WTC11 (cell line): ENCODE results near the gene PLP2. TPM values are rescaled to one million over a fixed set of nuclear protein-coding genes. Genes with fewer than 3 reads are reported as not detected.
A peak's percentile ranks its signal among the peaks of the same experiment; 100 is the strongest.

Experiments
- ATAC-seq: fragments of 200-7000 bp; cut with Tn5 transposase; 2 replicates; pipeline ENCODE4 v1.10.0; 2021; ENCODE audit warnings: mild to moderate bottlenecking, moderate library complexity
- CTCF ChIA-PET: fragments of 300-600 bp; sonication (Branson Sonifier 250); formaldehyde crosslinking; loops from one replicate; lab custom pipeline; 2021; ENCODE audit warnings: antibody characterized with exemption; lab: Charles Lee
- POLR2A ChIA-PET: fragments of 350-600 bp; sonication (Branson Sonifier 250); formaldehyde crosslinking; loops from one replicate; lab custom pipeline; 2021; ENCODE audit warnings: antibody characterized with exemption; lab: Charles Lee
- DNase-seq: peaks from one replicate; pipeline ENCODE4 v3.0.0; 2021; ENCODE audit warnings: low spot score
- H3K27ac Mint-ChIP-seq: 2 replicates; pipeline ENCODE4 v1.8.0; 2021; ENCODE audit warnings: mixed read lengths
- H3K27me3 Mint-ChIP-seq: 2 replicates; pipeline ENCODE4 v1.8.0; 2021; ENCODE audit warnings: low read depth, mild to moderate bottlenecking, moderate library complexity, mixed read lengths
- H3K36me3 Mint-ChIP-seq: 2 replicates; pipeline ENCODE4 v1.8.0; 2021; ENCODE audit warnings: mixed read lengths
- H3K4me1 Mint-ChIP-seq: 2 replicates; pipeline ENCODE4 v1.8.0; 2022; ENCODE audit warnings: mixed read lengths
- H3K4me3 Mint-ChIP-seq: 2 replicates; pipeline ENCODE4 v1.8.0; 2021; ENCODE audit warnings: mild to moderate bottlenecking, moderate library complexity, mixed read lengths
- H3K9me3 Mint-ChIP-seq: 2 replicates; pipeline ENCODE4 v1.8.0; 2021; ENCODE audit warnings: mixed read lengths
- ATF1 ChIP-seq: sonication (generic); formaldehyde crosslinking; IDR thresholded peaks from 2 replicates; pipeline ENCODE4 v1.8.1; 2023; ENCODE audit warnings: mild to moderate bottlenecking, moderate library complexity, missing genetic modification reagents
- CREB1 ChIP-seq: sonication (generic); formaldehyde crosslinking; IDR thresholded peaks from 2 replicates; pipeline ENCODE4 v1.8.0; 2023; ENCODE audit warnings: mild to moderate bottlenecking, missing genetic modification reagents
- NFATC4 ChIP-seq: fragments of 250-450 bp; sonication (Bioruptor Pico); IDR thresholded peaks from 2 replicates; pipeline ENCODE4 v1.9.0; 2021; ENCODE audit warnings: mild to moderate bottlenecking
- NFYB ChIP-seq: sonication (generic); formaldehyde crosslinking; conservative IDR thresholded peaks from 2 replicates; pipeline ENCODE4 v1.8.0; 2022; ENCODE audit warnings: low read depth, missing genetic modification reagents
- NR2C2 ChIP-seq: sonication (generic); formaldehyde crosslinking; IDR thresholded peaks from 2 replicates; pipeline ENCODE4 v1.8.0; 2022; ENCODE audit warnings: mild to moderate bottlenecking, missing genetic modification reagents
- OVOL2 ChIP-seq: fragments of 250-450 bp; sonication (Bioruptor Pico); IDR thresholded peaks from 2 replicates; pipeline ENCODE4 v1.9.0; 2021; ENCODE audit warnings: mild to moderate bottlenecking, borderline replicate concordance
- SP1 ChIP-seq: sonication (generic); formaldehyde crosslinking; conservative IDR thresholded peaks from 2 replicates; pipeline ENCODE4 v1.8.1; 2022; ENCODE audit warnings: missing genetic modification reagents
- TP53 ChIP-seq: sonication (generic); formaldehyde crosslinking; IDR thresholded peaks from 2 replicates; pipeline ENCODE4 v1.8.1; 2023; ENCODE audit warnings: mild to moderate bottlenecking, missing genetic modification reagents
- ZNF263 ChIP-seq: sonication (generic); formaldehyde crosslinking; IDR thresholded peaks from 2 replicates; pipeline ENCODE4 v1.8.1; 2022; ENCODE audit warnings: low read depth, mild to moderate bottlenecking, moderate library complexity, missing genetic modification reagents
- ZNF671 ChIP-seq: fragments of 250-450 bp; sonication (Bioruptor Pico); IDR thresholded peaks from 2 replicates; pipeline ENCODE4 v1.8.0; 2021; ENCODE audit warnings: mild to moderate bottlenecking
- total RNA-seq: library from RNA; stranded (reverse); gene quantifications from 3 replicates; pipeline ENCODE4 v1.2.3, GENCODE V29; 2021
- TF ChIP-seq, protein P1 (sequence below): fragments of 200-600 bp; IDR thresholded peaks from 2 replicates; pipeline ENCODE4 v1.8.0; 2022; ENCODE audit warnings: antibody characterized with exemption
- TF ChIP-seq, protein P2 (sequence below): sonication (generic); formaldehyde crosslinking; IDR thresholded peaks from 2 replicates; pipeline ENCODE4 v1.8.1; 2022; ENCODE audit warnings: low read depth, missing genetic modification reagents, borderline replicate concordance
- TF ChIP-seq, protein P3 (sequence below): sonication (generic); formaldehyde crosslinking; conservative IDR thresholded peaks from 2 replicates; pipeline ENCODE4 v1.8.1; 2022; ENCODE audit warnings: mild to moderate bottlenecking, missing genetic modification reagents
- TF ChIP-seq, protein P4 (sequence below): sonication (generic); formaldehyde crosslinking; IDR thresholded peaks from 2 replicates; pipeline ENCODE4 v1.8.0; 2022; ENCODE audit warnings: mild to moderate bottlenecking, missing genetic modification reagents
- TF ChIP-seq, protein P5 (sequence below): fragments of 250-450 bp; sonication (Bioruptor Pico); IDR thresholded peaks from 2 replicates; pipeline ENCODE4 v2.1.2; 2022; ENCODE audit warnings: mild to moderate bottlenecking, moderate library complexity
- TF ChIP-seq, protein P6 (sequence below): sonication (generic); formaldehyde crosslinking; IDR thresholded peaks from 2 replicates; pipeline ENCODE4 v1.8.0; 2023; ENCODE audit warnings: missing genetic modification reagents
- TF ChIP-seq, protein P7 (sequence below): sonication (generic); formaldehyde crosslinking; IDR thresholded peaks from 2 replicates; pipeline ENCODE4 v1.8.1; 2023; ENCODE audit warnings: mild to moderate bottlenecking, moderate library complexity, missing genetic modification reagents

Gene PLP2
- total RNA-seq, 1 experiment from 2014 or later, result 12.4 TPM

DNA sequence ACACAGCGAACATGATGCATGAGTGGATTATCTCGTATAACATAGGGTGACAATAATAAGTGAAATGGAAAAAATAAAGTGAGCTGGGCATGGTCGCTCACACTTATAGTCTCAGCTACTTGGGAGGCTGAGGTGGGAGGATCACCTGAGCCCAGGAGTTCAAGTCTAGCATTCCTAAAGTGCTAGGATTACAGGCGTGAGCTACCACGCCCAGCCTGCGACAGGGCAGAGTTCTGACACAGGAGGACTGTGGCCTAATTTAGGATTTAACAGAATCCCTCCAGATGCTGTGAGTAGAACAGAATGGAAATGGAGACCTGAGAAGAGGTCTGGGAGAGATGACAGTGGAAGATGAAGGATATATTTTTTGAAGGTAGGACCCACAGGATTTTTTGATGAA lies 17.9 kb downstream of the PLP2 start:
- ChIA-PET POLR2A (no interaction called here), CTCF (no interaction called here)
- peaks cover 32% of the 10 kb centered on the region for H3K4me1 Mint-ChIP-seq
- no peak for DNase-seq
- no peak for ATAC-seq
- no peaks in the 10 kb centered on the region for H3K36me3 Mint-ChIP-seq
- no peaks in the 10 kb centered on the region for H3K9me3 Mint-ChIP-seq
- H3K27ac Mint-ChIP-seq, result no peak overlapping the region
- no peaks in the 10 kb centered on the region; the same call in 1 of the 2 replicates for H3K27me3 Mint-ChIP-seq
- peak overlapping the region; percentile 83 for H3K4me3 Mint-ChIP-seq
- TF ChIP-seq NFYB (no peak), ATF1 (no peak), NR2C2 (CRISPR knock-in tag) (no peak), CREB1 (no peak)
- TF ChIP-seq, protein P1, sequence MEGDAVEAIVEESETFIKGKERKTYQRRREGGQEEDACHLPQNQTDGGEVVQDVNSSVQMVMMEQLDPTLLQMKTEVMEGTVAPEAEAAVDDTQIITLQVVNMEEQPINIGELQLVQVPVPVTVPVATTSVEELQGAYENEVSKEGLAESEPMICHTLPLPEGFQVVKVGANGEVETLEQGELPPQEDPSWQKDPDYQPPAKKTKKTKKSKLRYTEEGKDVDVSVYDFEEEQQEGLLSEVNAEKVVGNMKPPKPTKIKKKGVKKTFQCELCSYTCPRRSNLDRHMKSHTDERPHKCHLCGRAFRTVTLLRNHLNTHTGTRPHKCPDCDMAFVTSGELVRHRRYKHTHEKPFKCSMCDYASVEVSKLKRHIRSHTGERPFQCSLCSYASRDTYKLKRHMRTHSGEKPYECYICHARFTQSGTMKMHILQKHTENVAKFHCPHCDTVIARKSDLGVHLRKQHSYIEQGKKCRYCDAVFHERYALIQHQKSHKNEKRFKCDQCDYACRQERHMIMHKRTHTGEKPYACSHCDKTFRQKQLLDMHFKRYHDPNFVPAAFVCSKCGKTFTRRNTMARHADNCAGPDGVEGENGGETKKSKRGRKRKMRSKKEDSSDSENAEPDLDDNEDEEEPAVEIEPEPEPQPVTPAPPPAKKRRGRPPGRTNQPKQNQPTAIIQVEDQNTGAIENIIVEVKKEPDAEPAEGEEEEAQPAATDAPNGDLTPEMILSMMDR, result no peak
- TF ChIP-seq, protein P2, sequence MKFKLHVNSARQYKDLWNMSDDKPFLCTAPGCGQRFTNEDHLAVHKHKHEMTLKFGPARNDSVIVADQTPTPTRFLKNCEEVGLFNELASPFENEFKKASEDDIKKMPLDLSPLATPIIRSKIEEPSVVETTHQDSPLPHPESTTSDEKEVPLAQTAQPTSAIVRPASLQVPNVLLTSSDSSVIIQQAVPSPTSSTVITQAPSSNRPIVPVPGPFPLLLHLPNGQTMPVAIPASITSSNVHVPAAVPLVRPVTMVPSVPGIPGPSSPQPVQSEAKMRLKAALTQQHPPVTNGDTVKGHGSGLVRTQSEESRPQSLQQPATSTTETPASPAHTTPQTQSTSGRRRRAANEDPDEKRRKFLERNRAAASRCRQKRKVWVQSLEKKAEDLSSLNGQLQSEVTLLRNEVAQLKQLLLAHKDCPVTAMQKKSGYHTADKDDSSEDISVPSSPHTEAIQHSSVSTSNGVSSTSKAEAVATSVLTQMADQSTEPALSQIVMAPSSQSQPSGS (CRISPR knock-in tag), result no peak
- TF ChIP-seq, protein P3, sequence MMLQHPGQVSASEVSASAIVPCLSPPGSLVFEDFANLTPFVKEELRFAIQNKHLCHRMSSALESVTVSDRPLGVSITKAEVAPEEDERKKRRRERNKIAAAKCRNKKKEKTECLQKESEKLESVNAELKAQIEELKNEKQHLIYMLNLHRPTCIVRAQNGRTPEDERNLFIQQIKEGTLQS (CRISPR knock-in tag), result no peak

DNA sequence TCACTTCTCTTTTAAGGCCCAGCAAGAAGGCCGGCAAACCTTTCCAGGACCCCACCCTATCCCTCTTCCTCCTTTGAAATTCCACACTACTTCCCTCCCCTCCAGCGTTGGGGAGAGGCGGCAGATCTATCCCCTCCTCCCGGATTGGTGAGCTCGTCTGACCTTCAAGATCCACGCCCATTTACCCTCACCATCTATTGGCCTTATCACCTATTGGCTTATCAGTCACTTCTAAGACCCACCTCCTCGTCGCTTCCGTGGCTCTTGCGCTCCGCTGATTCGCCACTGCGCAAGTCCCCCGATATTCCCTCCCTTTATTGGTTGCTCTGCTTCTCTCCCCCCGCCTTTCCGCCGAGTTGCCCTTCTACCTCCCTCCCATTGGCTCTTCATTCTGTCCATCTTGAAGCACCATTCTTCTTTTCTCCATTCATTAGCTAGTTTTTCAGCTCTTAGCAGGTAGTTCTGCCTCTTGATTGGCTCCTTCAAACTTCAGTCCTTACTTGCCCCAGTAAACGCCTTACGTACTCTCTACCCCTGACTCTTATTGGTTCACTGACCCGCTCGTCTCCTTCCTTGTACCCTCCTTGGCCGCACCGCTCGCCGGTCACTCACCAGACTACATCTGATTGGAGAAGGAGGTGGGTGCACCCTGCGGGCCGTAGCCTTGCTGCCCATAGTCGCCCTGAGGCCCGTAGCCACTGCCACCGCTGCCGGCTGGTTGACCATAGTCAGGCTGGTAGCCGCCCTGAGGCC lies 19.3 kb downstream of the PLP2 start:
- no peaks in the 10 kb centered on the region for H3K36me3 Mint-ChIP-seq
- ChIA-PET CTCF (interaction anchor here (0.7 to 1.7 kb wide), 16 partner anchors 14 to 101 kb away, joined by 3 to 13 read pairs (median 4); partner anchors contain the start of gene CCDC22), POLR2A (interaction anchor here (0.5 to 1.5 kb wide), 6 partner anchors 18 to 121 kb away, joined by 3 to 4 read pairs (median 4); no protein-coding TSS in a partner anchor)
- no peaks in the 10 kb centered on the region; the same call in 1 of the 2 replicates for H3K27me3 Mint-ChIP-seq
- ATAC-seq (peak; percentile 89), DNase-seq (peak; percentile 81)
- peak overlapping the region; percentile 83 for H3K4me3 Mint-ChIP-seq
- H3K4me1 Mint-ChIP-seq, result peaks cover 32% of the 10 kb centered on the region
- TF ChIP-seq ZNF671 (CRISPR knock-in tag) (no peak), NFYB (peak; percentile 82), SP1 (CRISPR knock-in tag) (peak; percentile 53), NFATC4 (CRISPR knock-in tag) (no peak), TP53 (CRISPR knock-in tag) (no peak), ZNF263 (no peak)
- TF ChIP-seq, protein P4, sequence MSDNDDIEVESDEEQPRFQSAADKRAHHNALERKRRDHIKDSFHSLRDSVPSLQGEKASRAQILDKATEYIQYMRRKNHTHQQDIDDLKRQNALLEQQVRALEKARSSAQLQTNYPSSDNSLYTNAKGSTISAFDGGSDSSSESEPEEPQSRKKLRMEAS (CRISPR knock-in tag), result no peak
- TF ChIP-seq, protein P5, sequence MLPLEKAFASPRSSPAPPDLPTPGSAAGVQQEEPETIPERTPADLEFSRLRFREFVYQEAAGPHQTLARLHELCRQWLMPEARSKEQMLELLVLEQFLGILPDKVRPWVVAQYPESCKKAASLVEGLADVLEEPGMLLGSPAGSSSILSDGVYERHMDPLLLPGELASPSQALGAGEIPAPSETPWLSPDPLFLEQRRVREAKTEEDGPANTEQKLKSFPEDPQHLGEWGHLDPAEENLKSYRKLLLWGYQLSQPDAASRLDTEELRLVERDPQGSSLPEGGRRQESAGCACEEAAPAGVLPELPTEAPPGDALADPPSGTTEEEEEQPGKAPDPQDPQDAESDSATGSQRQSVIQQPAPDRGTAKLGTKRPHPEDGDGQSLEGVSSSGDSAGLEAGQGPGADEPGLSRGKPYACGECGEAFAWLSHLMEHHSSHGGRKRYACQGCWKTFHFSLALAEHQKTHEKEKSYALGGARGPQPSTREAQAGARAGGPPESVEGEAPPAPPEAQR (CRISPR knock-in tag), result no peak
- TF ChIP-seq, protein P6, sequence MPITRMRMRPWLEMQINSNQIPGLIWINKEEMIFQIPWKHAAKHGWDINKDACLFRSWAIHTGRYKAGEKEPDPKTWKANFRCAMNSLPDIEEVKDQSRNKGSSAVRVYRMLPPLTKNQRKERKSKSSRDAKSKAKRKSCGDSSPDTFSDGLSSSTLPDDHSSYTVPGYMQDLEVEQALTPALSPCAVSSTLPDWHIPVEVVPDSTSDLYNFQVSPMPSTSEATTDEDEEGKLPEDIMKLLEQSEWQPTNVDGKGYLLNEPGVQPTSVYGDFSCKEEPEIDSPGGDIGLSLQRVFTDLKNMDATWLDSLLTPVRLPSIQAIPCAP (CRISPR knock-in tag), result no peak
- peak overlapping the region; percentile 84 for H3K27ac Mint-ChIP-seq
- H3K9me3 Mint-ChIP-seq, result no peaks in the 10 kb centered on the region

DNA sequence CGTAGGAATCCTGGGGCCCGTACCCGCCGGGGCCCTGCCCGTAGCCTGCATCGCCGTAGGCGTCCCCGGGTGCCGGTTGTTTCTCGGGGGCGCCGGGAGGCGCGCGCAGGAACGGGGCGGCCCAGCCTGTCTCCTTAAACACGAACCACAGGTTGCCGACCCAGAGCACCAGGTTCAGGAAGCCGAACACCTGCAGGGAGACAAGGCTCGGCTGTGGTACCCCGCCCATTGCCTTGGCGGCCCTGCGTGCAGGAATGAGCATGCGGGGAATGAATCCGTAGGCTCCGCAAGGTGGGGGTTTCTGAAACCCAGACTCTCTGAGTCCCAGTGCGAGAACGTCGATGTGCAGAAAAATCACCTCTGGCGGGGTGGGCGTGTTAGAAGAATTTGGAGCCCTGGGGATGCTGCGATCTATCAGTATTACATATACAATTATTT lies 19.9 kb downstream of the PLP2 start:
- Mint-ChIP-seq H3K27me3 (no peaks in the 10 kb centered on the region; the same call in 1 of the 2 replicates), H3K36me3 (no peaks in the 10 kb centered on the region), H3K4me3 (peak overlapping the region; percentile 83), H3K4me1 (peaks cover 32% of the 10 kb centered on the region), H3K27ac (peak overlapping the region; percentile 84), H3K9me3 (no peaks in the 10 kb centered on the region)
- TF ChIP-seq NFATC4 (CRISPR knock-in tag) (no peak), OVOL2 (CRISPR knock-in tag) (no peak)
- TF ChIP-seq, protein P7, sequence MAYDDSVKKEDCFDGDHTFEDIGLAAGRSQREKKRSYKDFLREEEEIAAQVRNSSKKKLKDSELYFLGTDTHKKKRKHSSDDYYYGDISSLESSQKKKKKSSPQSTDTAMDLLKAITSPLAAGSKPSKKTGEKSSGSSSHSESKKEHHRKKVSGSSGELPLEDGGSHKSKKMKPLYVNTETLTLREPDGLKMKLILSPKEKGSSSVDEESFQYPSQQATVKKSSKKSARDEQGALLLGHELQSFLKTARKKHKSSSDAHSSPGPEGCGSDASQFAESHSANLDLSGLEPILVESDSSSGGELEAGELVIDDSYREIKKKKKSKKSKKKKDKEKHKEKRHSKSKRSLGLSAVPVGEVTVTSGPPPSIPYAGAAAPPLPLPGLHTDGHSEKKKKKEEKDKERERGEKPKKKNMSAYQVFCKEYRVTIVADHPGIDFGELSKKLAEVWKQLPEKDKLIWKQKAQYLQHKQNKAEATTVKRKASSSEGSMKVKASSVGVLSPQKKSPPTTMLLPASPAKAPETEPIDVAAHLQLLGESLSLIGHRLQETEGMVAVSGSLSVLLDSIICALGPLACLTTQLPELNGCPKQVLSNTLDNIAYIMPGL (CRISPR knock-in tag), result 0 out of 2 replicates have a peak, but pooled peaks have one; percentile 30
- ChIA-PET CTCF (interaction anchor here (0.9 to 1.9 kb wide), 14 partner anchors 14 to 100 kb away, joined by 3 to 13 read pairs (median 6); no protein-coding TSS in a partner anchor), POLR2A (interaction anchor here (1.5 kb wide), 1 partner anchor 77 kb away, joined by 4 read pairs; no protein-coding TSS in a partner anchor)
- DNase-seq, result peak; percentile 44
- no peak; the same call in 1 of the 2 replicates for ATAC-seq
